ENCODE results near the gene MAP3K6. TPM values are rescaled to one million over a fixed set of nuclear protein-coding genes. Genes with fewer than 3 reads are reported as not detected.
A peak's percentile ranks its signal among the peaks of the same experiment; 100 is the strongest.
"Not testable (repeated sequence)": the region's sequence is repeated elsewhere in the genome, so short reads cannot be mapped to it uniquely, and the experiment has no call there.

Gene MAP3K6
- total and polyA plus RNA-seq, 2 donors, result 5.3 to 45.0 TPM

- peaks cover 1 to 7% of the 10 kb centered on the region in 2 donors for H3K9me3 ChIP-seq (ENCODE audit: control insufficient read depth in 2 of 2, insufficient read depth in 1 of 2, low read length in 1 of 2)
- H3K36me3 ChIP-seq (ENCODE audit: control insufficient read depth in 2 of 2, insufficient read depth in 2 of 2, low read length in 1 of 2), result no peaks in the 10 kb centered on the region
- peak within 1 kb of the TSS in 1 of 2 donors; percentile 5 for H3K27ac ChIP-seq (ENCODE audit: low read depth in 1 of 2, low read length in 1 of 2)
- H3K27me3 ChIP-seq (ENCODE audit: control insufficient read depth in 2 of 2, insufficient read depth in 1 of 2, low read length in 1 of 2), result peaks cover 9 to 27% of the 10 kb centered on the region in 2 donors
- peak in 8 of 9 donors; percentile 66 to 92 (median 80) for DNase-seq (ENCODE audit: low read depth in 6 of 9, low spot score in 9 of 9)
- peak within 1 kb of the TSS; percentile 38 to 40 for H3K4me3 ChIP-seq (ENCODE audit: low read length in 2 of 2)
- H3K4me1 ChIP-seq (ENCODE audit: control insufficient read depth in 2 of 2, insufficient read depth in 2 of 2, low read length in 2 of 2), result peaks cover 13 to 32% of the 10 kb centered on the region in 2 donors
- WGBS, result 3% methylated on average over 69 of the region's 69 CpGs
Observed at GRCh38 chr1:27392096-27392777, 25.5 kb upstream of the MAP3K6 start, which contains the start of gene GPR3. GPR3 (plus strand) TSS chr1:27392622; CDS start chr1:27393799, 1,177 bp downstream.

- peaks cover 13 to 29% of the 10 kb centered on the region in 2 donors for H3K4me1 ChIP-seq (ENCODE audit: control insufficient read depth in 2 of 2, insufficient read depth in 2 of 2, low read length in 2 of 2)
- no peak for DNase-seq (ENCODE audit: low read depth in 6 of 9, low spot score in 9 of 9)
Observed at GRCh38 chr1:27391511-27392095, 24.8 kb upstream of the MAP3K6 start.

GRCh38 chr1:27388337-27389005 lies 21.7 kb upstream of the MAP3K6 start:
- DNase-seq (ENCODE audit: low read depth in 6 of 9, low spot score in 9 of 9), result peak in 6 of 9 donors; percentile 33 to 77 (median 68)
- 44% methylated on average over 5 of the region's 5 CpGs for WGBS
- Histone ChIP-seq H3K4me3 (ENCODE audit: low read length in 2 of 2) (no peak overlapping the region), H3K36me3 (ENCODE audit: control insufficient read depth in 2 of 2, insufficient read depth in 2 of 2, low read length in 1 of 2) (no peaks in the 10 kb centered on the region), H3K4me1 (ENCODE audit: control insufficient read depth in 2 of 2, insufficient read depth in 2 of 2, low read length in 2 of 2) (peaks cover 8 to 22% of the 10 kb centered on the region in 2 donors), H3K9me3 (ENCODE audit: control insufficient read depth in 2 of 2, insufficient read depth in 1 of 2, low read length in 1 of 2) (peaks cover 1 to 4% of the 10 kb centered on the region in 2 donors), H3K27me3 (ENCODE audit: control insufficient read depth in 2 of 2, insufficient read depth in 1 of 2, low read length in 1 of 2) (peaks cover 9 to 39% of the 10 kb centered on the region in 2 donors), H3K27ac (ENCODE audit: low read depth in 1 of 2, low read length in 1 of 2) (no peak overlapping the region)

More at GRCh38 chr1:27391511-27392095, 24.8 kb upstream of the MAP3K6 start:
- Histone ChIP-seq H3K9me3 (ENCODE audit: control insufficient read depth in 2 of 2, insufficient read depth in 1 of 2, low read length in 1 of 2) (peaks cover 1 to 7% of the 10 kb centered on the region in 2 donors), H3K36me3 (ENCODE audit: control insufficient read depth in 2 of 2, insufficient read depth in 2 of 2, low read length in 1 of 2) (no peaks in the 10 kb centered on the region), H3K27ac (ENCODE audit: low read depth in 1 of 2, low read length in 1 of 2) (peak overlapping the region in 1 of 2 donors; percentile 5), H3K4me3 (ENCODE audit: low read length in 2 of 2) (no peak overlapping the region), H3K27me3 (ENCODE audit: control insufficient read depth in 2 of 2, insufficient read depth in 1 of 2, low read length in 1 of 2) (peaks cover 9 to 28% of the 10 kb centered on the region in 2 donors)
- 17% methylated on average over 13 of the region's 13 CpGs for WGBS

DNA sequence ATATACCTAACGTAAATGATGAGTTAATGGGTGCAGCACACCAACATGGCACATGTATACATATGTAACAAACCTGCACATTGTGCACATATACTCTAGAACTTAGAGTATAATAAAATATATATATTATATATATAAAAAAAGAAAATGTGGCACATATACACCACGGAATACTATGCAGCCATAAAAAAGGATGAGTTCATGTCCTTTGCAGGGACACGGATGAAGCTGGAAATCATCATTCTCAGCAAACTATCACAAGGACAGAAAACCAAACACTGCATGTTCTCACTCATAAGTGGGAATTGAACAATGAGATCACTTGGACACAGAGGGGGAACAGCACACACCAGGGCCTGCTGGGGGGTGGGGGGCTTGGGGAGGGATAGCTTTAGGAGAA lies 18.0 kb upstream of the MAP3K6 start:
- H3K4me1 ChIP-seq (ENCODE audit: control insufficient read depth in 2 of 2, insufficient read depth in 2 of 2, low read length in 2 of 2); H3K9me3 ChIP-seq (ENCODE audit: control insufficient read depth in 2 of 2, insufficient read depth in 1 of 2, low read length in 1 of 2); H3K4me3 ChIP-seq (ENCODE audit: low read length in 2 of 2); H3K27ac ChIP-seq (ENCODE audit: low read depth in 1 of 2, low read length in 1 of 2); H3K36me3 ChIP-seq (ENCODE audit: control insufficient read depth in 2 of 2, insufficient read depth in 2 of 2, low read length in 1 of 2); DNase-seq (ENCODE audit: low read depth in 6 of 9, low spot score in 9 of 9): not testable (repeated sequence)
- H3K27me3 ChIP-seq (ENCODE audit: control insufficient read depth in 2 of 2, insufficient read depth in 1 of 2, low read length in 1 of 2), result peaks cover 0 to 34% of the 10 kb centered on the region in 2 donors
- WGBS, result 92% methylated on average over 3 of the region's 3 CpGs

DNA sequence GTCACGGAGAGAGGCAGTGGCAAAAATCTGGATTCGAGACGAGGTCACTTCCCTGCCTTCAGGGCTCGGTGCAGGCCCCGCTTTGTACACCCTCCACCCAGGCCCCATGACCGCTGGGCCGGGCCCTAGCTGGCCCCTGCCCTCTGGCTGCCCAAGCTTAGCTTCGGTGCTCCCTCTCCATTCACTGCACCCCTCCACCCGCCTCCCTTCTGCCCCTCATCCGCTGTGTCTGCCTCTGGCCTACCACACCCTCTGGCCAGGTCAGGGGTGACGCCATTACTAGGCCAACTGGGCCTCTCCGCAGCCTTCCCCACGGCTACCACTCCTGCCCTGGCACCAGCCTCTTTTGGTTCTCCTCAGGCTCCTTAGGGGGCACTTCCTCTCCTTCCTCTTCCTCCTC lies 16.9 kb upstream of the MAP3K6 start:
- no peak overlapping the region for H3K4me3 ChIP-seq (ENCODE audit: low read length in 2 of 2)
- DNase-seq (ENCODE audit: low read depth in 6 of 9, low spot score in 9 of 9), result no peak
- peaks cover 0 to 34% of the 10 kb centered on the region in 2 donors for H3K27me3 ChIP-seq (ENCODE audit: control insufficient read depth in 2 of 2, insufficient read depth in 1 of 2, low read length in 1 of 2)
- peaks cover 0 to 5% of the 10 kb centered on the region in 2 donors for H3K4me1 ChIP-seq (ENCODE audit: control insufficient read depth in 2 of 2, insufficient read depth in 2 of 2, low read length in 2 of 2)
- no peaks in the 10 kb centered on the region for H3K36me3 ChIP-seq (ENCODE audit: control insufficient read depth in 2 of 2, insufficient read depth in 2 of 2, low read length in 1 of 2)
- no peaks in the 10 kb centered on the region for H3K9me3 ChIP-seq (ENCODE audit: control insufficient read depth in 2 of 2, insufficient read depth in 1 of 2, low read length in 1 of 2)
- no peak overlapping the region for H3K27ac ChIP-seq (ENCODE audit: low read depth in 1 of 2, low read length in 1 of 2)
- WGBS, result 94% methylated on average over 13 of the region's 13 CpGs

DNA sequence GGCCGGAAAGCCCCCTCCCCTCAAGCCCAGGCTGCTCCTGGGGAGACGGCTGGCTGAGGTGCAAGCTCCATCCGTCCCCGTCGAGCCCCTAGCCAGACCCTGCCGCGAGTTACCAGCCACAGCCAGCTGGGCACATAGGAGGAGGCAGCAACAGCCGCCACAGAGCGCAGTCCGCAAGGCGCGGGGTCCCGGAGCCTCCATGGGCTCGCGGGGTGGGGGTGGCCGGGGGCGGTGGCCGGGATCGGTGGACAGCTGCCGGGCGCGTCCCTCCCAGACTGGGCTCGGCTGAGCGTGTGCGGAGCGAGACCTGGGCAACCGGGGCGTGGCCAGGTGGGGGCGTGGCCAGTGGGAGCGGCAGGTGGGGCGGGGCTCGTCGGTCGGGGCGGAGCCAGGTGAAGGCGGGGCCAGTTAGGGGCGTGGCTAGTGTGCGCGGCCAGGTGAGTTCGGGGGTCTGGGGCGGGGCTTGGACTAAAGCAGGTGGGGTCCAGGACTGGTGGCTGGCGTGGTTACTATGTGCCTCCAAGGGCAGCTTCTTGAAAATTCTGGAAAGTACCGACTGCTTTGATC lies 16.4 kb upstream of the MAP3K6 start, which contains the start of gene CD164L2:
Gene CD164L2 (minus strand): TSS at position 295 of the 567 bp plus-strand sequence. CDS start 94 bp downstream, at position 201.
- no peaks in the 10 kb centered on the region for H3K9me3 ChIP-seq (ENCODE audit: control insufficient read depth in 2 of 2, insufficient read depth in 1 of 2, low read length in 1 of 2)
- WGBS, result 34% methylated on average over 43 of the region's 43 CpGs
- H3K27me3 ChIP-seq (ENCODE audit: control insufficient read depth in 2 of 2, insufficient read depth in 1 of 2, low read length in 1 of 2), result peaks cover 0 to 34% of the 10 kb centered on the region in 2 donors
- no peak within 1 kb of the TSS for H3K4me3 ChIP-seq (ENCODE audit: low read length in 2 of 2)
- no peaks in the 10 kb centered on the region for H3K36me3 ChIP-seq (ENCODE audit: control insufficient read depth in 2 of 2, insufficient read depth in 2 of 2, low read length in 1 of 2)
- no peak within 1 kb of the TSS for H3K27ac ChIP-seq (ENCODE audit: low read depth in 1 of 2, low read length in 1 of 2)
- DNase-seq (ENCODE audit: low read depth in 6 of 9, low spot score in 9 of 9), result no peak
- H3K4me1 ChIP-seq (ENCODE audit: control insufficient read depth in 2 of 2, insufficient read depth in 2 of 2, low read length in 2 of 2), result peaks cover 0 to 5% of the 10 kb centered on the region in 2 donors

DNA sequence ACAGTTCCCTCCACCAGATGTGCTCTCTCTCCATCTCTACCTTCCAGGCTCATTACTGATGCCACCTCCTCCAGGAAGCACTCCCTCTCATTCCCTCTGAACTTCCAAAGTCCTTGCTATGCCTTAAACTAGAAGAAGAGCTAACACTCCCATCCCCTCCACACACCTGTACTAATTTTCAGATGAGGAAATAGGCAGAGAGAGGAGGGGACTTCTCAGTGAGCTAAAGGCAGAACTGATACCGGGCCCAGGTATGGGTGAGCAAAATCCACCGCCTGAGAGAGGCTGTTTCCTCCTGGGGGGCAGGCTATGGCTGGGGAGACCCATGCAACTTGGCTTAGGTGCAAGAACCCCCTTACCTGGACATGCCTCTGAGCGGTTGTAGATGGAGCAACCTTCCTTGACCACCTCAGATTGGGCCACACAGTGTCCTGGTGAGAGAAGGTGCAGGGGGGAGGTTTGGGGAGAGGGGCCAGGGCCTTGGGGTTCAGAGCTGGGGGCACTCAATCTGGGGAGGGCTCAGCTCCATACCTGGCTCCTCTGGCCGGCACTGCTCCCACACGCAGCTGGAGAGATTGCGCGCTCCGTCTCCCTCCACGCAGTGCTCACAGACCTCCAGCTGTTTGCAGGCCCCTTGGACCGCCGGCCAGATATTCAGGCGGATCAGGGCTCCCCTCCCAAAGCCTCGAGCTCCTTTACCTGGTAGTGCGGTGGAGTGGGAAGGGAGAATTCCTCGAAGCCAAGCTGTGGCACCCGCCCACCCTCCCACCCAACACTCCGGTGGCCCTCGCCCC lies 15.4 kb upstream of the MAP3K6 start:
- no peaks in the 10 kb centered on the region for H3K36me3 ChIP-seq (ENCODE audit: control insufficient read depth in 2 of 2, insufficient read depth in 2 of 2, low read length in 1 of 2)
- H3K27ac ChIP-seq (ENCODE audit: low read depth in 1 of 2, low read length in 1 of 2), result no peak overlapping the region
- peaks cover 0 to 5% of the 10 kb centered on the region in 2 donors for H3K4me1 ChIP-seq (ENCODE audit: control insufficient read depth in 2 of 2, insufficient read depth in 2 of 2, low read length in 2 of 2)
- WGBS, result 88% methylated on average over 18 of the region's 18 CpGs
- no peaks in the 10 kb centered on the region for H3K9me3 ChIP-seq (ENCODE audit: control insufficient read depth in 2 of 2, insufficient read depth in 1 of 2, low read length in 1 of 2)
- no peak overlapping the region for H3K4me3 ChIP-seq (ENCODE audit: low read length in 2 of 2)
- DNase-seq (ENCODE audit: low read depth in 6 of 9, low spot score in 9 of 9), result no peak
- peaks cover 0 to 34% of the 10 kb centered on the region in 2 donors for H3K27me3 ChIP-seq (ENCODE audit: control insufficient read depth in 2 of 2, insufficient read depth in 1 of 2, low read length in 1 of 2)
